K562 (cell line): ENCODE results near the gene SCUBE1. TPM values are rescaled to one million over a fixed set of nuclear protein-coding genes. Genes with fewer than 3 reads are reported as not detected.

Experiments used
- ATAC-seq: fragments of 200-7000 bp; cut with Tn5 transposase; 3 replicates; pipeline ENCODE4 v1.9.1; 2020; ENCODE audit warnings: moderate library complexity
- BruUV-seq: library from RNA; stranded (reverse); fragments of 400-500 nt; replicated peaks from 2 replicates; lab custom pipeline; 2021; lab: Mats Ljungman, UMichigan
- CTCF ChIA-PET: fragments of 300-600 bp; formaldehyde crosslinking; extraction: SDS; loops from one replicate; lab custom pipeline; 2021; ENCODE audit warnings: low intra/inter-chr PET ratio; lab: Yijun Ruan, JAX
- POLR2A ChIA-PET: fragments of 300-600, 350-650 bp; sonication (Branson Sonifier 250); formaldehyde crosslinking; extraction: SDS; loops from one replicate; lab custom pipeline; 2021; ENCODE audit warnings: antibody characterized with exemption, inconsistent platforms; lab: Yijun Ruan, JAX
- DNase-seq, 4 experiments: peaks; one replicate each; pipeline versions ENCODE4 v3.0.0 to v3.0.0-alpha.2; 2011 to 2018; ENCODE audit warnings: low spot score in 3 of 4, mixed read lengths in 3 of 4; ENCODE audit errors: extremely low read depth in 1 of 4
- FAIRE-seq: peaks from 2 replicates; lab custom pipeline; 2011; peaks lifted over from hg19 to GRCh38; lab: Jason Lieb, UNC
- H2AFZ ChIP-seq: 2 replicates; pipeline ENCODE4 v1.6.0; 2011; ENCODE audit warnings: low read depth, low read length, control low read depth, inconsistent platforms
- H3K27ac ChIP-seq: fragments of 200-600 bp; 3 replicates; pipeline ENCODE4 v1.8.0; 2011; ENCODE audit warnings: low read depth, mild to moderate bottlenecking, control low read depth, inconsistent platforms, low read length, moderate library complexity, mixed read lengths; ENCODE audit errors: extremely low read depth
- H3K27me3 ChIP-seq, 2 experiments: fragments of 300-600 bp in 1 of 2; 2 replicates in 1 of 2; 3 replicates in 1 of 2; pipeline versions ENCODE4 v1.6.0 to v1.8.0; 2011; ENCODE audit warnings: inconsistent platforms in 2 of 2, low read length in 2 of 2, mild to moderate bottlenecking in 1 of 2, mixed read lengths in 1 of 2, moderate library complexity in 1 of 2; ENCODE audit not compliant: control insufficient read depth in 2 of 2, insufficient read depth in 2 of 2
- H3K36me3 ChIP-seq: fragments of 300-600 bp; 3 replicates; pipeline ENCODE4 v1.8.0; 2011; ENCODE audit warnings: mild to moderate bottlenecking, low read length, inconsistent platforms; ENCODE audit not compliant: control insufficient read depth, insufficient read depth
- H3K4me1 ChIP-seq, 2 experiments: fragments of 200-600 bp in 1 of 2; replicated peaks in 1 of 2; 2 replicates in 1 of 2; 3 replicates in 1 of 2; pipeline versions ENCODE4 v1.5.1 to v1.8.0; 2011; ENCODE audit warnings: inconsistent platforms in 2 of 2, low read length in 2 of 2, mild to moderate bottlenecking in 1 of 2, mixed read lengths in 1 of 2, moderate library complexity in 1 of 2; ENCODE audit not compliant: control insufficient read depth in 2 of 2, insufficient read depth in 2 of 2
- H3K4me2 ChIP-seq: 2 replicates; pipeline ENCODE4 v1.6.1; 2011; ENCODE audit warnings: low read length, control low read depth, inconsistent platforms, mixed read lengths; ENCODE audit not compliant: insufficient read depth
- H3K4me3 ChIP-seq: fragments of 200-600 bp; sonication (generic), shearing (Covaris generic); 2 replicates; pipeline ENCODE4 v1.5.1; 2016; ENCODE audit warnings: control low read depth, inconsistent platforms
- H3K79me2 ChIP-seq: fragments of 200-600 bp; 3 replicates; pipeline ENCODE4 v1.8.0; 2011; ENCODE audit warnings: low read length, inconsistent platforms; ENCODE audit not compliant: control insufficient read depth, insufficient read depth
- H3K9ac ChIP-seq, 2 experiments: 2 replicates each; pipeline versions ENCODE4 v1.6.0 to v1.6.1; 2011; ENCODE audit warnings: low read depth in 2 of 2, low read length in 2 of 2, control low read depth in 1 of 2, inconsistent platforms in 1 of 2, mild to moderate bottlenecking in 1 of 2, mixed read lengths in 1 of 2; ENCODE audit not compliant: insufficient read depth in 1 of 2
- H3K9me1 ChIP-seq: one replicate; pipeline ENCODE4 v1.6.0; 2011; ENCODE audit warnings: inconsistent platforms, mild to moderate bottlenecking, low read length, moderate library complexity; ENCODE audit not compliant: control insufficient read depth, insufficient read depth
- H3K9me3 ChIP-seq: replicated peaks from 2 replicates; pipeline ENCODE4 v1.5.1; 2011; ENCODE audit warnings: low read depth, low read length, inconsistent platforms; ENCODE audit not compliant: control insufficient read depth, insufficient read depth
- H4K20me1 ChIP-seq: replicated peaks from 2 replicates; pipeline ENCODE4 v1.6.1; 2011; ENCODE audit warnings: low read length, inconsistent platforms, mixed read lengths; ENCODE audit not compliant: control insufficient read depth, insufficient read depth
- RAD21 ChIP-seq, 2 experiments: fragments of 250-450 bp in 1 of 2; fragments of 450-650 bp in 1 of 2; sonication (Bioruptor Pico) in 1 of 2; formaldehyde crosslinking in 1 of 2; IDR thresholded peaks in 1 of 2; conservative IDR thresholded peaks in 1 of 2; 2 replicates each; pipeline versions ENCODE4 v1.4.0 to v1.8.0; 2020 to 2022; ENCODE audit warnings: mild to moderate bottlenecking in 2 of 2, moderate library complexity in 1 of 2
- ZHX1 ChIP-seq: fragments of 150-350 bp; conservative IDR thresholded peaks from 2 replicates; pipeline ENCODE4 v1.6.1; 2014; ENCODE audit warnings: low read length
- WGBS: fragments of 100-300 bp; shearing (Covaris generic); methylation state at CpG from one replicate; pipeline ENCODE4 v1.1.6; 2016; ENCODE audit warnings: low coverage, mixed read lengths; ENCODE audit not compliant: insufficient coverage; ENCODE audit errors: missing lambda C conversion rate; 5-methylcytosine and 5-hydroxymethylcytosine counted together
- in situ Hi-C: fragments of 300-500 bp; cut with MboI; formaldehyde crosslinking; loops from 4 replicates; pipeline ENCODE4 v1.15.0; 2018; ENCODE audit warnings: inconsistent platforms, mixed read lengths
- intact Hi-C: fragments of 100-400 bp; cut with micrococcal nuclease; formaldehyde crosslinking; loops from 2 replicates; pipeline ENCODE4 v1.14.2; 2022
- polyA plus RNA-seq, 8 experiments: library from polyadenylated mRNA; depleted of rRNA in 4 of 8; stranded (reverse) in 5 of 8; unstranded in 3 of 8; fragments of >200 nt; fragmentation: Nextera tagmentation in 2 of 8; fragmentation: Illumina TruSeq in 1 of 8; extraction: Ambion mirVana in 2 of 8; extraction: Trizol in 1 of 8; gene quantifications; 2 replicates each; pipeline versions ENCODE4 v1.2.1 to v1.2.3, GENCODE V29; 2011 to 2014; ENCODE audit warnings: inconsistent platforms in 1 of 8, missing spikeins in 1 of 8
- total RNA-seq, 7 experiments: library from RNA; depleted of rRNA in 6 of 7; stranded (reverse); fragments of >200 nt in 6 of 7; fragmentation: Illumina TruSeq in 2 of 7; extraction: Trizol in 2 of 7; gene quantifications; 2 replicates each; pipeline versions ENCODE4 v1.2.1 to v1.2.3, GENCODE V29; 2011 to 2021; ENCODE audit warnings: low replicate concordance in 1 of 7
- TF ChIP-seq, protein P1 (sequence below), 3 experiments: IDR thresholded peaks in 2 of 3; conservative IDR thresholded peaks in 1 of 3; 2 replicates each; pipeline ENCODE4 v1.5.1; 2011 to 2012; ENCODE audit warnings: low read length in 3 of 3, mild to moderate bottlenecking in 3 of 3, control low read depth in 2 of 3, improper control_type of control experiment in 1 of 3, inconsistent platforms in 1 of 3, low read depth in 1 of 3, mixed read lengths in 1 of 3, moderate library complexity in 1 of 3; ENCODE audit not compliant: insufficient read depth in 2 of 3

Gene SCUBE1
- total and polyA plus RNA-seq, 9 of the 15 experiments (the other 6 are each of a cell fraction or from before 2014, with no cell fraction given) = 0.03 to 0.47 (median 0.29) TPM; not detected in 6

- H3K9me3 ChIP-seq = no peaks in the 10 kb centered on the region
- ChIA-PET POLR2A (no interaction called here), CTCF (no interaction called here)
- WGBS = 86% methylated on average over 6 of the region's 18 CpGs
- H3K9ac ChIP-seq = no peak overlapping the region; a peak in 1 of 4 replicates
- H3K79me2 ChIP-seq = peaks cover 5% of the 10 kb centered on the region; the same call in 1 of the 3 replicates
- H3K27me3 ChIP-seq = no peaks in the 10 kb centered on the region
- peaks cover 19% of the 10 kb centered on the region; the same call in 1 of the 3 replicates for H3K36me3 ChIP-seq
- DNase-seq (peak in 1 of 4 experiments; percentile 29), ATAC-seq (no peak), FAIRE-seq (no peak)
- TF ChIP-seq, protein P1, sequence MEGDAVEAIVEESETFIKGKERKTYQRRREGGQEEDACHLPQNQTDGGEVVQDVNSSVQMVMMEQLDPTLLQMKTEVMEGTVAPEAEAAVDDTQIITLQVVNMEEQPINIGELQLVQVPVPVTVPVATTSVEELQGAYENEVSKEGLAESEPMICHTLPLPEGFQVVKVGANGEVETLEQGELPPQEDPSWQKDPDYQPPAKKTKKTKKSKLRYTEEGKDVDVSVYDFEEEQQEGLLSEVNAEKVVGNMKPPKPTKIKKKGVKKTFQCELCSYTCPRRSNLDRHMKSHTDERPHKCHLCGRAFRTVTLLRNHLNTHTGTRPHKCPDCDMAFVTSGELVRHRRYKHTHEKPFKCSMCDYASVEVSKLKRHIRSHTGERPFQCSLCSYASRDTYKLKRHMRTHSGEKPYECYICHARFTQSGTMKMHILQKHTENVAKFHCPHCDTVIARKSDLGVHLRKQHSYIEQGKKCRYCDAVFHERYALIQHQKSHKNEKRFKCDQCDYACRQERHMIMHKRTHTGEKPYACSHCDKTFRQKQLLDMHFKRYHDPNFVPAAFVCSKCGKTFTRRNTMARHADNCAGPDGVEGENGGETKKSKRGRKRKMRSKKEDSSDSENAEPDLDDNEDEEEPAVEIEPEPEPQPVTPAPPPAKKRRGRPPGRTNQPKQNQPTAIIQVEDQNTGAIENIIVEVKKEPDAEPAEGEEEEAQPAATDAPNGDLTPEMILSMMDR (IDR thresholded peaks at IDR 0.05 in 2 of 3, conservative IDR thresholded peaks at IDR 0.05 in 1 of 3; ENCODE audit: insufficient read depth in 2 of 3, low read depth in 1 of 3, low read length in 3 of 3) = peak; percentile 18 to 43 (median 20); a peak in 2 of 6 replicates
- TF ChIP-seq ZHX1 (no peak), RAD21 (CRISPR knock-in tag; conservative IDR thresholded peaks at IDR 0.05 in 1 of 2, IDR thresholded peaks at IDR 0.05 in 1 of 2) (peak in 1 of 2 experiments; percentile 10; a peak in 1 of 4 replicates)
- in situ Hi-C loops (no loop called here), intact Hi-C loops (no loop called here)
- H4K20me1 ChIP-seq = 0 out of 2 replicates have a peak, but pooled peaks cover 3% of the 10 kb centered on the region
- no TSS peak for BruUV-seq
- no peak overlapping the region for H3K27ac ChIP-seq
- no peak overlapping the region for H3K4me2 ChIP-seq
- H2AFZ ChIP-seq = no peak overlapping the region
- H3K9me1 ChIP-seq = no peaks in the 10 kb centered on the region
- H3K4me3 ChIP-seq = no peak overlapping the region
- peaks cover 8 to 49% of the 10 kb centered on the region in 2 experiments for H3K4me1 ChIP-seq
These were observed 183.5 kb downstream of the SCUBE1 start for GRCh38 chr22:43159484-43160178.
